SH-SY5Y (cell line): Measurements from ENCODE around the gene MIB2.

Experiments used
- GATA2 ChIP-seq: IDR thresholded peaks from 2 replicates; pipeline ENCODE4 v1.6.1; 2011; ENCODE audit warnings: mild to moderate bottlenecking, low read depth, low read length
- GATA3 ChIP-seq: IDR thresholded peaks from 2 replicates; pipeline ENCODE4 v1.6.1; 2011; ENCODE audit warnings: low read depth, mild to moderate bottlenecking, low read length, moderate library complexity

DNA sequence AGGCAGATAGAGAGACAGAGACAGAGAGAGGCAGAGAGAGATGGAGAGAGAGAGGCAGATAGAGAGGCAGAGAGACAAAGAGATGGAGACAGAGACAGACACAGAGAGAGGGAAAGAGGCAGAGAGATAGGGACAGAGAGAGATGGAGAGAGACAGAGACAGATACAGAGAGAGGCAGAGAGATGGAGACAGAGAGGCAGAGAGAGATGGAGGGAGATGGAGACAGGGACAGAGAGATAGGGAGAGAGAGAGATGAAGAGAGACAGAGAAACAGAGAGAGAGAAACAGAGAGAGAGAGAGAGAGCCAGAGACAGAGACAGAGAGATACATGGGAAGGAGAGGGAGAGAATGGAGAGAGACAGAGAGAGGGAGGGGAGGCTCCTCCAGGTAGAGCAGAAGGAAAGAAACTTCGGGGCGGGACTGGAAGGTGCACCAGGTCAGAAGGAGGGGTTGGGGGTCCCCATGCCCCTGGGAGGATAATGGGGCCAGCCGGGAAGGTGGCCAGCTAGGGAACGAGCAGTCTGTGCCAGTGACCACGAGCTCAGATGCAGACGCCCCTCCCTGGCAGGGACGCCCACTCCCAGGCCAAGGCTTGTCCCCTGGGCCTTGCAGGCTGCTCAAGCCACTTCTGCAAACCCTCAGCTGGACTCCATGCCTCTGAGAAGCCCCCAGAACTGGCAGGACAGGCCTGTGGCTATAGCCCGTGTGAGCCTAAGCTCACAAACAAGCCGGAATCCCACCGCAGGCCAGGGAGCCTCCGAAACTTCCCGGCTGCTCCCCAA is 18.6 kb upstream of the MIB2 start:
- no peak for TF ChIP-seq GATA2
- no peak for TF ChIP-seq GATA3
